HG02798 (cell line): ENCODE data around the gene PEX11G.

Source experiments
- ATAC-seq: cut with Tn5 transposase; IDR thresholded peaks from one replicate; pipeline ENCODE4 v1.9.1; 2021; ENCODE audit warnings: mild to moderate bottlenecking; ENCODE audit not compliant: unreplicated experiment, poor library complexity

Gene PEX11G

DNA sequence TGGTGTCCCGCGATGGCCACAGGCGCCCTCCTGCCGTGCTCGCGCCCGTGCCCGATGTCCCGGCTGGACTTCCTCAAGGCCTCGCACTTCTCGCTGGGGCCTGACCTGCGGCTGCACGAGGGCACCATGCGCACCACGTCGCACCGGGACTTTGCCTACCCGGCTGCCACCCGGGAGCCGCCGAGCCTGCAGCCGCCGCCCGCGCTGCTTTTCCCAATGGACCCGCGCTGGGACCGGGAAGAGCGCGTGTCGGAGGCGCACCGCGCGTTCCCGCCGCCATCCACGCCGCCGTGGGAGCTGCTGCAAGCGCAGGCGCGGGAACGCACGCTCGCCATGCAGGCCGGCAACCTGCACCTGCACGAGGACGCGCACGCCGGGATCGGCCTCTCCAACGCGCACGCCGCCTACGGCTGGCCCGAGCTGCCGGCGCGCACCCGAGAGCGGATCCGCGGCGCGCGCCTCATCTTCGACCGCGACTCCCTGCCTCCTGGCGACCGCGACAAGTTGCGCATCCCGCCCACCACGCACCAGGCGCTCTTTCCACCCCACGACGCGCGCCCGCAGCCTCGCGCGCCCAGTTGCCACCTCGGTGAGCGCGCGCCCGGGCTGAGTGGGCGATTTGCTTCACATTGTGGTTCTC lies 12.1 kb upstream of the PEX11G start:
- ATAC-seq = no peak

DNA sequence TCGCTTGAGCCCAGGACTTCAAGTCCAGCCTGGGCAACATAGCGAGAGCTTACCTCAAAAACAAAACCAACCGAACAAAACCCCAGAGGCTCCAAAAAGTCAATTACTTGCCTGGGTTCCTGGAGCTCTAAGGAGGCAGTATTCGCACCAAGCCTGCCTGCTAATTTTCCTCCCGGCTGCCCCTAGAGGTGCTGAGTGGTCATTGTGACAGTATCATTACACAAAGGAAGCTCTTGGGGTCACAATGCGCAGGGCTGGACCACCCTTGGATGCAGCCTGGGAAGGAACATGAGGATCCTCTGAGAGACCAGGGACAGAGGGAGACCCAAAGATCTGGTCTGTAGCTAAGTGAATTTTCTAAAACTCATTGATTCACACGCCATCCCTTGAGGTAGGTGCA lies 8.5 kb upstream of the PEX11G start:
- no peak for ATAC-seq

DNA sequence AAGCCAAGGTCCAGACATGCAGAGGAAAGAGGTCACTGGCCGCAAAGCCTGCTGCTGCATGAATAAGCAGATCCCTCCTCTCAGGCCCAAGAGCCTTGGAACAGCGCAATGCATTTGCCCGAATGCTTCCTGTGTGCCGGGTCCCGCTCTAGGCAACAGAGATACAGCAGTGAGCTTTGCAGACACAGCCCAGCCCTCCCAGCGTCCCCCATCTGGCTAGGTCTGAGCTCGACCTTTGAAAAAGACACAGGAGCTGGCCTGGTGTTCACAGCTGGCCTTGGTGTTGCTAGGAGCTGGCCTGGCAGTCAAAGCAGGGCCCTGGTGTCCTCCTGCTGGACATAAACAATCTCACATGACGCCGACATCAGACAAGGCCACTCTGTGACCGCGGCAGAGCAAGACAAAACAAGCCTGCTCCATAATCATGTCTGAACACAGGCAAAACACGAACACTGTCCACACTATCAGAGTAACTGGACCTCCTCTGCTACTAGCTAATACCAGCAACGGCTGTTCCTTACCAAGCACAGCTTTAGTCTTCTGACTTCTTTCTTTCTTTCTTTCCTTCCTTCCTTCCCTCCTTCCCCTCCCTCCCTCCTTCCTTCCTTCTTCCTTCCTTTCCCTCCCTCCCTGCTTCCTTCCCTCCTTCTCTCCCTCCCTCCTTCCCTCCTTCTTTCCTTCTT lies 5.7 kb upstream of the PEX11G start:
- ATAC-seq = no peak

DNA sequence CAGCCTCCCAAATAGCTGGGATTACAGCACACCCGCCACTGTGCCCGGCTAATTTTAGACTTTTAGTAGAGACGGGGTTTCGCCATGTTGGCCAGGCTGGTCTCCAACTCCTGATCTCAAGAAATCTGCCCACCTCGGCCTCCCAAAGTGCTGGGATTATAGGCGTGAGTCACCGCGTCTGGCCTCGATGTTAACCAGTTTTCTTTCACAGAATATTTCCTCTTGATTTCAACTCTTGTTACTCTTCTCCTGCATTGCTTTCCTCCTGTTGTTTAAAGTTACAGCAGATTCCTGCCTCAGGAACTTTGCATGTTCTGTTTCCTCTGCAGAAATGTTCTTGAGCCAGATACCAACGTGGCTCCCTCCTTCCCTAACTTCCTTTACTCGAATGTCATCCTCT lies 3.7 kb upstream of the PEX11G start:
- no peak for ATAC-seq

DNA sequence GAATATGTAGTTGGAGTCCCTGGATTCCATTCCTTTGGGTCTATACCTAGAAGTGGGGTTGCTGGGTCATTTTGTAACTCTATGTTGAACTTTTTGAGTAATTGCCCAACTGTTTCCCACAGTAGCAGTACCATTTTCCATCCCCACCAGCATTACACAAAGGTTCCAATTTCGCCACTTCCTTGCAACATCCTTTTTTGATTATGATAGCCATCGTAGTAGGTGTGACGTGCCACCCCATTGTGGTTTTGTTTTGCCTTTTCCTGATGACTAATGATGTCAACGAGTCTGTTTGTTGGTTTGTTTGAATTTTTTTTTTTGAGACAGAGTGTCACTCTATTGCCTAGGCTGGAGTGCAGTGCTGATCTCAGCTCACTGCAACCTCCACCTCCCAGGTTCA lies 3.3 kb upstream of the PEX11G start:
- no peak for ATAC-seq

DNA sequence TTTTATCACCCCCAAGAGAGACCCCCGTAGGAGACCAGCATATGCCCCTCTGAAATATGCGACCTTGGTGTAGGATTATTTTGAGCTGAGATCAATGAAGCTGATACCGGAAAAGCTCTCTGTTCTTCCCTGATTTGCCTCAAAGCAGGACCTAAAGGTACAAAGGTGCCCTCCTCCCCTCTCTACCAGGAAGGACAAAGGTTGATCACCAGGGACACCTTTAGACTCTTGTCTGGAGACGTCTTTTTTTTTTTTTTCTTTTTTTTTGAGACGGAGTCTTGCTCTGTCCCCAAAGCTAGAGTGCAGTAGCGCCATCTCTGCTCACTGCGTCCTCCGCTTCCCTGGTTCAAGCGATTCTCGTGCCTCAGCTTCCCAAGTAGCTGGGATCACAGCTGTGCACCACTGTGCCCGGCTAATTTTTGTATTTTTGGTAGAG lies 792 bp upstream of the PEX11G start:
- no peak for ATAC-seq

DNA sequence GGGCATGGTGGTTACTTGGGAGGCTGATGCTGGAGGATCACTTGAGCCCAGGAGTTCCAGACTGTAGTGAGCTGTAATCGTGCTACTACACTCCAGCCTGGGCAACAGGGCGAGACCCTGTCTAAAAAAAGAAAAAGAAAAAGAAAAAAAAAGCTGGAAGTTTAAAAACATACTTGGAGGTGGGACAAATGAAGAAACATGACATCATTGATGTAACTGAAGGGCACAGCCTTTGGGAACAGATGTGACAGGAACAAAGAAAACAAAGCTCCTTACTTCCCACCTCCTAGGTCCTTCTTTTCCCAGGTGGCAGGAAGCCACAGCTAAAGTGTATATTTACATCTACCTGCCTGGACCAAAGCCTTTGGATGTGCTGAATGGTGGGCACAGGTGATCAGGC lies 1.9 kb downstream of the PEX11G start:
- no peak for ATAC-seq

DNA sequence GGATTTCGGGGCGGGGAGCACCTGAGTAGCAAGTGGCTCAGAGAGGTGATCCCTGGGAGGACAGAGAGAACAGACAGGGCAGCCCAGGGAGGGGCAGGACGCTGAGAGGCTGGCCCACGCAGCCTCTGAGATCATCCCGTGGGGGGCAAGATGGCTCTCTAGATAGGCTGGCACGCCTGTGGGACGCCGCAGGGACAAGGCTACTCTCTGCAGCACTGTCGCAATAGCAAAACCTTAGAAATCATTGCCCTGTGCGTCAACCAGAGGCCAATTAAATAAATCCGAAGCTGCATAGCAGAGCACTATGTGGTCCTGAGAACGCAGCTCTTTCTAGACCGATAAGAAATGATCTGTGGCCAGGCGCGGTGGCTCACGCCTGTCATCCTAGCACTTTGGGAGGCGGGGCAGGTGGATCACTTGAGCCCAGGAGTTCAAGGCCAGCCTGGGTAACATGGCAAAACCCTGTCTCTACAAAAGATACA lies 5.1 kb downstream of the PEX11G start:
- ATAC-seq = no peak

DNA sequence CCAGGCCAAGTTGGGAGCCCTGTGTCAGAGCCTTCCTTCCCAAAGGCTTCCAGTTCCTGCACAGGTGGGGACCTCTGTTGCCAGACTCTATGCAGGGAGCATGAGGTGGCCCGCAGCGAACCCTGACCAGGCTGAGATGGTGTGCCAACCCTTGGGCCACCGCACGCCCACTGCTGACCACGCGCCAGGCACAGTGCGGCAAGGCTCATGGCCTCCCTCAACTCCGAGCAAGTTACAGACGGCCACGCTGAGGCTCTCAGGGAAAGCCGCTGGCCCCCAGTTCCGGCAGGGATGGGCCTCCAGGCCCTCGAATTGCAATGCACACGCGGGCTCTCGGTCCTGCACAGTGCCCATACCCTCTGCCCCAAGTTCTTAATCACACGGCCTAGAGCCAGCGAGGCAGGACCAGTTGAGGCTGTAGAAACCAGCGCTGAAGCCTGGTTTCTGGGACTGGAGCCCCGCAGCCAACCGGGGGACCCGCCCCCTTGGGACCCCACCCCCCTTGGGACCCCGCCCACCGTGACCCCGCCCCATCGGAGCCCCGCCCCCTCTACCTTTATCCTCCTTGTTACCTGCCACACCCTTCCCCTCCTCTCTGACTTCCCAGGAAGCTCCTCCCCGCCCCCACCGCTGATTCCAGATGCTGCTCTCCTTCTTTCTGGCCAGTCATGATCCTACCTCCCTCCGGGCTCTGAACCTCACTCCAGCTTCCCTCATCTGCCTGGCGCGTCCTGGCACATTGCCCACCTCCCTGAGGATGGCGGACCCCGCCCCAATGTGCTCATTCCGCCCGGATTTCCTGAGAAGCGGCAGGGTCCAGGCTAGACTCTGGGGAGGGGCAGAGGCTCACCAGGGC lies 6.0 kb downstream of the PEX11G start:
- ATAC-seq = no peak

DNA sequence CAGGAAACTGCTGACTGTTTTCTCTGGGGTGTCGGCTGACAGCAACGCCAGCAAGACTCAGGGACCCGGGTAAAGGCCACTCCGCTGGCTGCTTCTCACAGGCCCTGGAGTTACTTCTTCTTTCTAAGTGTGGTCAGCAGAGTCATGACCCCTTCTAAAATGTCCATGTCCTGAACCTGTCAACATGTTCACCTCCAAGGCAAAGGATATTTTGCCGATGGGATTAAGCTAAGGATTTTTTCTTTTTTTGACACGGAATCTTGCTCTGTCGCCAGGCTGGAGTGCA lies 7.9 kb downstream of the PEX11G start:
- ATAC-seq = no peak

DNA sequence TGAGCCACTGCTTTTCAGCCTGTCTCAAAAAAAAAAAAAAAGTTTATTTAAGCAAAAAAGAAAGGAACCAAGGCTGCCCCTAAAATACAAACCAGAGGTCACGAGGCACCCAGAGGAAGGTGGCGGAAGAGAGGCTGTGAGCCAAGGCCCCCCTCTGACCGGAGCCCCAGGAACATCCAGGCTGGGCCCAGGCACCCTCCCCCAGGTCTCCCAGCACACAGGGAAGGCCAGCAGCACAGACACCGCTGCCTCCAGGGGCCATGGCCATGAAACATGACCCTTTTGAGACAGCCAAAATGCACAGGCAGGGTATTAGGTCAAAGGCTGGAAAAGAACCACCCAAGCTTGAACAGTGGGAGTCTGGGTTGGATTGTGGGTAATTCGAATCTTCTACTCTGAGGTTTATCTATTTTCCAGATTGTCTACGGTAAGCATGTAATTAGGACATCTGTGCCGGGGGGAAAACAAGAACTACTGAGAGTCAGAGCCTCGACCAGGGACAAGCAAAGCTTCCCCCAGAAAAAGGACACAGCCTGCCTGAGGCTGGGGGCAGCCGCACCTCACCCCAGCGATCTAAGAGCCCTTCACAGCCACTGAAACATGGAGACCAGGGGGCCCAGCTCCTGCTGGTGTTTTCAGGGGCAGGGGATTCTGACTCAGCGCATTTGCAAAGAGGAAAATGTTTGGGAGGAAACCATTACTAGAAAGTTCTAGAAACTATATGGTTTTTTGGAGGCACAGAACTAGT lies 8.4 kb downstream of the PEX11G start:
- ATAC-seq = no peak

DNA sequence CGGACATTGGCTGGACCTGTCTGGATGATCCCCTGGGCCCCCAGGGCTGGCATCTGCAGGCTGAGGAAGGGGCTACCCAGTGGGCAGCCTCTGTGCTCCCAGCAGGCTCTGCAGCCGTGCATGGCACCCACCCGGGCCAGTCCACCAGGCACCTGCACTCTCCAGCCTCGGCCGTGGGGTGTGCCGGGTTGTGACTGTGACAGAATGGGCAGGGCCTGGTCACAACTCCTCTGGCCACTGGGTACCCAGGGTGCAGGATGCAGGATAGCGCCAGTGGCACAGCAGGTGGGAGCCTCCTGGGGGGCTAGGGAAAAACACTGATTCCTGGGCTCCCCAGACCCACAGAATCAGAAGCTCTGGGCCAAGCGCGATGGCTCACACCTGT lies 10.0 kb downstream of the PEX11G start:
- no peak for ATAC-seq

DNA sequence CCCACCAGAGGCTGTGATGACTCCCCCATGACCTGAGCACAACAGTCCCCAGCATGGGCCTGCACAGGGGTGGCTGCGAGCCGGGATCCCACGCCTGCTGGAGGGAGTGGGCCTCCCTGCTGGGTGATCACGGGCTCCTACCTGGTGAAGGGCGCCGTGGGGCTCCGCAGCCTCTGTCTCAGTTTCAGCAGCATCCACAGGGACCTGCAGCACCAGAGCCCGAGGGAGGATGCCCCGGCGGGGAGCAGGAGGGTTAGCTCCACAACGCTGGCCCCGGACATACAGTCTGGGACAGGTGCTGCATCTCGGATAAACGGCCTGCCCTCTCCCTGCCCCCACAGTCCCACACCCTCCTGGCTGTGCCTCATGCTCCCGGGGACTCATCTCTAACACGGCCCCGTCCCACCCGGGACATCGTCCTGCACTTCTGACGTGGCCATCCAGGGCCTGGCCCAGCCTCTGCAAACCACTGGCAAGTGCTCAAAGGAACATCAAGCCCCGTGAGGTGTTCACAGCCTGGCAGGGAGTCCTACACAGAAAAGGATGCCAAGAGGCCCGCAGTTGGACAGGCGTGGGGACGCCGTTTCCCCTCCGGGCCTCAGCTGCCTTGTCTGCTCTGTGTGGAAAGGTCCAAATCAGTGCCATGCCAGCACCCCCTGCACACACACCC lies 10.5 kb downstream of the PEX11G start:
- no peak for ATAC-seq

DNA sequence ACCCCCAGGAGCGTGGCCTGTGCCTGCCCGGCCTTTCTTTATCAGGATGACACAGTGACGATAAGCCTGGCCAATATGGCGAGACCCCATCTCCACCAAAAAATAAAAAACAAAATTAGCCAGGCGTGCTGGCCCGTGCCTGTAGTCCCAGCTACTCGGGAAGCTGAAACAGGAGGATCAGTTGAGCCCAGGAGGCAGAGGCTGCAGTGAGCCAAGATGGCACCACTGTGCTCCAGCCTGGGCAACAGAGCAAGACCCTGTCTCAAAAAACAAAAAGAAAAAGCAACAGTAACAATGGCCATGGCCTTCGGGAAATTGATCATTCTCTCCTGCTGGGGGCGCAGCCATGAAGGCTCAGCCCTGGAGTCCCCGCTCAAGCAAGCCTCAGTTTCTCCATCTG lies 11.1 kb downstream of the PEX11G start:
- ATAC-seq = no peak

DNA sequence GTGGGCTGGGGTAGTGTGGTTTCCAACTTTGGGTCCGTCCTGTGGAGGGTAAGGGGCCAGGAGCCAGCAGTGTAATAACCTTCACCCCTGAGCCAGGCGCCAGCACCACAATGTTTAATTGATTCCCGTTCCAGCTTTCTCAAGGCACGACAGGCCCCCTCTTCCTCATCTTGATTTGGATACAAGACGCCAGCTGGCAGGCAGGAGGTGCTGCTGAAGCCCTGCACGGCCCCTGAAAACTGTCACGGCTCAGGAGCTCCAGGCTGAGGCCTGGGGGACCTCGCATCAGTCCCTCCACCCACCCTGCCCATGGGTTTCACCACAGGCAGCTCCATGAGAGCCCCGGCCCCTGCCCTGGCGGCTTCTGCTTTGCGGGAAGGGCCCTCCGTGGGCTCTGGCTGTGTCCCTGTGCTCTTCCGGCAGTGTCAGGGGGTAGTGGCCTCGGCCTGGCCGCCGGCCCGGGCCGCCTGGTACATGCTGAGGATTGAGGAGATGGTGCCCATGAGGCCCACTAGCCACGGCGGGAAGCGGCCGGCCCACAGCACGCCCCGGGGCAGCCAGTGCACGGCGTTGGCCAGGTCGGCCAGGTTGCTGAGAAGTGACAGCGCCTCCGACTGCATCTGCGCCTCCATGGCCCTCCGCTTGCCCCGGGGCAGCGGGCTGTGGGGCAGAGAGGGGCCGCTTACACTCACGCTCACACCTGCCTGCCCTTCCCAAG lies 11.9 kb downstream of the PEX11G start:
- no peak for ATAC-seq

DNA sequence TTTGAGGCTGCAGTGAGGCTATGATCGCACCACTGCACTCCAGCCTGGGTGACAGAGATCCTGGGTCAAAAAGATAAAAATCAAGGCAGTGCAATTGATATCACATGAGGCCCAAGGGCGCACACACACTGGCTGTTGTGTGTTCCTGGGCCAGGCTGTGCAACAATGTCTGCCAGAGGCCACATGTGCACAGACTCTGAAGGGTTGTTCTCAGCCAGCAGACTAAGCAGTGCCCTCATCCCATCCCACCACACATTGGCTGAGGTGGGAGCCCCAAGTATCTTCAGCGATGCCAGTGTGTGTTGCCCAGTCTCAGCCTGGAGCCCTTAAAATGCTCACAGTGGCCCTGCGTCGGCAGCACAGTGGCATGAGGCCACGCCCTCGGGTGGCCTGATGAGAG lies 12.6 kb downstream of the PEX11G start:
- no peak for ATAC-seq

DNA sequence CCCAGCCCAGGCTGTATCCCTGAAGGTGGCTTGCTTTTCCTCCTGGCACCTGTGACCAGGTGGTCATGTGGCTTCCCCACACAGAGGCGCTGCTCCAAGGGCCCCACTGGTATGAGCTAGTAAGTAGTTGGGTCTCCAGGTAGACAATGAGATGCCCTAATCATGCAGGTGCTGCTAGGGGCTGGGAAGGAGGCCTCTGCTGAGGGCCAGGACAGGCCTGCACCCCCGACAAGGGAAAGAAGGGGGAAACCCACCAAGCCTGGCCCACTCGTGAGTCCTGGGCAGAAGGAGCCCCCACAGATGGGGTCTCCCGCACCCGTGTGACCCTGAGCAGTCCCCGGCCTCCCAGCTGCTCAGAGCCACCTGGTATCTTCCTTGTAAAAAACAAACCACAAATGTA lies 13.2 kb downstream of the PEX11G start:
- no peak for ATAC-seq

DNA sequence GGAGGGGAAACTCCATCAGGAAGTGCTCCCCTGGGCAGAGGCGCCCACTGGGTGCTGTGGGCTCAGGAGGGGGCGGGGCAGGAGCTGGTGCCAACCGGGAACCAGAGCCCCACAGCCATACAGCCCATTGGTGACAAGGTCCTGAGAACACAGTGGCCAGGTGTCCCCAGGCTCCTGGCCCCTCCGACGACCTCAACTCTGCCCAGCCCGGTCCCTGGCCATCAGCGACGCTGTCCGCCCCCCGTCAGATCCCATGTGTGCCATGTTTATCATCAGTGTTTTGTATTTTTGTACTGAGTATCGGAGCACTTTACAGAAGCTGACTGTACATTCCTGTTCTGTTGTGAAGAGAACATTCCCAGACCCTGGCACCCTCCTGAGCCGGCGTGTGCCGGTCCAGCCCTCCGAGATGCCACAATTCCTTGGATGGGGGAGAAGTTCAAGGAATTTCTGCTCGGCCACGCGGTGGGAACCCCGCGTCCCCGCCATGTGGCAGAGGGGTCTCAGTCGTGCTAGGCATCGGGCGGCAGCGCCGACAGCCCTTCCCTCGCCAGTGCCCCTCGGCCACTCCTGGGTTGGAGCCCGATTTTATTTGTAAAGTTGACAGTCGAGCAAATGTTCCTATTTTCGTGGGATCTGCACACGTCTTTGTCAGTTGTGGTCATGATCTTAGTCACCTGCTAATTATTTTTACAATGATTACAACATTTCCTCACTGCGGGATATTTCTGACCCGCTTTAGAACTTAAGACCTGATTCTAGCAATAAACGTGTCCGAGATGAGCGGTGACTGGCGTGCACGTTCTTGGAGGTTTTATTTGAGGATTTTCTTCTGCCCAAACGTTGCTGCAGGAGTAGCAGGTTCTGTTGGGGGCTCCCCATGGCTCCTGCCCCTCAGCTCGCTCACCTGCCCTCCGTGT lies 16.9 kb downstream of the PEX11G start:
- ATAC-seq = no peak
